PC-3 (cell line): ENCODE measurements around the gene PLD1.

Experiments
- CTCF ChIP-seq: fragments of 300-600 bp; sonication (generic); conservative IDR thresholded peaks from 2 replicates; pipeline ENCODE4 v1.5.1; 2017; ENCODE audit warnings: antibody characterized with exemption, low read depth, mild to moderate bottlenecking, low read length
- EZH2 ChIP-seq: fragments of 300-600 bp; sonication (generic); IDR thresholded peaks from one replicate; pipeline ENCODE4 v1.6.1; 2017; ENCODE audit warnings: antibody characterized with exemption, mild to moderate bottlenecking, low read length; ENCODE audit not compliant: unreplicated experiment

- no peak for TF ChIP-seq CTCF
- TF ChIP-seq EZH2, result no peak
Measured at GRCh38 chr3:171846597-171846996, 36.3 kb upstream of the PLD1 start.
